ENCODE results near the gene EGFR.
"Not testable (repeated sequence)": the region's sequence is repeated elsewhere in the genome, so short reads cannot be mapped to it uniquely, and the experiment has no call there.

The EGFR gene

GRCh38 chr7:55033236-55033846 is 14.5 kb downstream of the EGFR start:
- no peak for TF ChIP-seq CTCF (IDR thresholded peaks at IDR 0.05; ENCODE audit: low read depth, low read length, missing control alignments)
- DNase-seq (ENCODE audit: extremely low read depth, low read depth) = no peak
- no peak overlapping the region for H3K4me3 ChIP-seq (replicated peaks; ENCODE audit: low read depth, low read length)

GRCh38 chr7:55034776-55035175 is 16.0 kb downstream of the EGFR start:
- TF ChIP-seq CTCF (IDR thresholded peaks at IDR 0.05; ENCODE audit: low read depth, low read length, missing control alignments) = no peak
- DNase-seq (ENCODE audit: extremely low read depth, low read depth) = no peak
- no peak overlapping the region for H3K4me3 ChIP-seq (replicated peaks; ENCODE audit: low read depth, low read length)

GRCh38 chr7:55035410-55035809 is 16.6 kb downstream of the EGFR start:
- DNase-seq (ENCODE audit: extremely low read depth, low read depth); H3K4me3 ChIP-seq (replicated peaks; ENCODE audit: low read depth, low read length): not testable (repeated sequence)

- no peak overlapping the region for H3K4me3 ChIP-seq (replicated peaks; ENCODE audit: low read depth, low read length)
- TF ChIP-seq CTCF (IDR thresholded peaks at IDR 0.05; ENCODE audit: low read depth, low read length, missing control alignments) = no peak
- no peak for DNase-seq (ENCODE audit: extremely low read depth, low read depth)
Observed at GRCh38 chr7:55036950-55037736, 18.3 kb downstream of the EGFR start.

GRCh38 chr7:55043691-55044370 is 25.0 kb downstream of the EGFR start:
- no peak for TF ChIP-seq CTCF (IDR thresholded peaks at IDR 0.05; ENCODE audit: low read depth, low read length, missing control alignments)
- DNase-seq (ENCODE audit: extremely low read depth, low read depth) = no peak

GRCh38 chr7:55044371-55044717 is 25.5 kb downstream of the EGFR start:
- H3K4me3 ChIP-seq (replicated peaks; ENCODE audit: low read depth, low read length) = no peak overlapping the region
- no peak for DNase-seq (ENCODE audit: extremely low read depth, low read depth)
- TF ChIP-seq CTCF (IDR thresholded peaks at IDR 0.05; ENCODE audit: low read depth, low read length, missing control alignments) = no peak

More at GRCh38 chr7:55043691-55044370, 25.0 kb downstream of the EGFR start:
- H3K4me3 ChIP-seq (replicated peaks; ENCODE audit: low read depth, low read length) = no peak overlapping the region

GRCh38 chr7:55044791-55045190 is 26.0 kb downstream of the EGFR start:
- TF ChIP-seq CTCF (IDR thresholded peaks at IDR 0.05; ENCODE audit: low read depth, low read length, missing control alignments) = no peak

More at GRCh38 chr7:55044791-55045190, 26.0 kb downstream of the EGFR start:
- H3K4me3 ChIP-seq (replicated peaks; ENCODE audit: low read depth, low read length) = no peak overlapping the region
- DNase-seq (ENCODE audit: extremely low read depth, low read depth) = no peak
